ENCODE results near the gene DYNC2H1.

DNA sequence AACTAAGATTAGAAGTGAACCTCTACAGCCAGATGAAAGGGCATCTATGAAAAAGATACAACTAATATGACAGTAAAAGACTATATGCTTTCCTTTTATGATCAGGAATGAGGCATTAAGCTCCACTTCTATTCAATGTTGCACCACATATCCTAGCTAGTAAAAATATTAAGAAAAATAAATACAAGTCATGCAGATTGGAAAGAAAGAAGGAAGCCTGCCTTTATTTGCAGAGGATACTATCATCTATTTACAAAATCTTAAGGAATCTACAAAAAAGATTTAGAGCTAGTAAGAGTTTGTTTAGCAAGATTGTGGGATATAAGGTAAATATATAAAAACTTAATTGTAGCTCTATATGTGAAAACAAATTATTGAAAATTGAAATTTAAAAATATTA, 308.8 kb downstream of the DYNC2H1 start:
- TF ChIP-seq, protein P1, sequence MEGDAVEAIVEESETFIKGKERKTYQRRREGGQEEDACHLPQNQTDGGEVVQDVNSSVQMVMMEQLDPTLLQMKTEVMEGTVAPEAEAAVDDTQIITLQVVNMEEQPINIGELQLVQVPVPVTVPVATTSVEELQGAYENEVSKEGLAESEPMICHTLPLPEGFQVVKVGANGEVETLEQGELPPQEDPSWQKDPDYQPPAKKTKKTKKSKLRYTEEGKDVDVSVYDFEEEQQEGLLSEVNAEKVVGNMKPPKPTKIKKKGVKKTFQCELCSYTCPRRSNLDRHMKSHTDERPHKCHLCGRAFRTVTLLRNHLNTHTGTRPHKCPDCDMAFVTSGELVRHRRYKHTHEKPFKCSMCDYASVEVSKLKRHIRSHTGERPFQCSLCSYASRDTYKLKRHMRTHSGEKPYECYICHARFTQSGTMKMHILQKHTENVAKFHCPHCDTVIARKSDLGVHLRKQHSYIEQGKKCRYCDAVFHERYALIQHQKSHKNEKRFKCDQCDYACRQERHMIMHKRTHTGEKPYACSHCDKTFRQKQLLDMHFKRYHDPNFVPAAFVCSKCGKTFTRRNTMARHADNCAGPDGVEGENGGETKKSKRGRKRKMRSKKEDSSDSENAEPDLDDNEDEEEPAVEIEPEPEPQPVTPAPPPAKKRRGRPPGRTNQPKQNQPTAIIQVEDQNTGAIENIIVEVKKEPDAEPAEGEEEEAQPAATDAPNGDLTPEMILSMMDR (IDR thresholded peaks at IDR 0.05), result no peak
- no peak for TF ChIP-seq POLR2A (IDR thresholded peaks at IDR 0.05)
